Measurements from ENCODE around the gene CCBE1. TPM values are rescaled to one million over a fixed set of nuclear protein-coding genes. Genes with fewer than 3 reads are reported as not detected.

The CCBE1 gene
- polyA plus RNA-seq, 1 donor from 2014 or later = 0.19 TPM

DNA sequence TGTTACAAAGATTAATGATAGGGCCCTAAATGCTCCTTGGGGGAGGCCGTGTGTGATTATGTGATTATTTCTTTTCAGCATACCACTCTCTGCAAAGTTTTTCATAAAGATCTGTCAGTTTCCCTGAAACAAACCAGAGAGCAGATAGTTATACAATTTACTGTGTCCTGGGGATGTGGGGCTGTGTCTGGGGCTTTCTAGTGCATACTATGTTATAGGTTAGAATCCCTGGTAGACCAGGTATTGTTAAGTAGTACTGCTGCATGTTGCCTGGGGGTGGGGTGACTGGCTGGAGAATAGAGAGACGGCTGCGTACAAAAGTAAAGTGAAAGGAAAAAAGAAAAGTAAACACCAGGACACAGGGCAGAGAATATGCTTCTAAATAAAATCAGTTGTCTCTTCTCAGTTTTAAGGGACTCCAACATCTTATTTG is 3.3 kb upstream of the CCBE1 start:
- Histone ChIP-seq H4K20me1 (ENCODE audit: insufficient read depth) (no peaks in the 10 kb centered on the region), H3K27ac (ENCODE audit: low read length) (no peak overlapping the region), H3K4me2 (ENCODE audit: low read length) (no peak overlapping the region), H3K36me3 (ENCODE audit: insufficient read depth, low read length) (no peaks in the 10 kb centered on the region), H3K27me3 (ENCODE audit: insufficient read depth, low read depth, low read length) (peaks cover 46% of the 10 kb centered on the region), H2AFZ (ENCODE audit: low read depth, low read length) (no peak overlapping the region), H3K9ac (ENCODE audit: low read length) (no peak overlapping the region), H3F3A (ENCODE audit: insufficient read depth, low read length, poor library complexity, severe bottlenecking) (no peaks in the 10 kb centered on the region), H3K9me3 (ENCODE audit: low read length) (no peaks in the 10 kb centered on the region), H3K9me2 (ENCODE audit: insufficient read depth, low read length) (no peaks in the 10 kb centered on the region), H3K79me2 (replicated peaks; ENCODE audit: insufficient read depth, low read length) (no peaks in the 10 kb centered on the region), H3K4me3 (ENCODE audit: low read length) (no peak overlapping the region)
- TF ChIP-seq SMC3 (conservative IDR thresholded peaks at IDR 0.05; ENCODE audit: poor library complexity) = no peak
- no peak for TF ChIP-seq POLR2AphosphoS5 (IDR thresholded peaks at IDR 0.05)
- no peak for TF ChIP-seq CTCF (IDR thresholded peaks at IDR 0.05; ENCODE audit: poor library complexity, severe bottlenecking)
- TF ChIP-seq TAF1 (IDR thresholded peaks at IDR 0.05; ENCODE audit: low read depth) = no peak
- no peak for TF ChIP-seq EZH2 (IDR thresholded peaks at IDR 0.05; ENCODE audit: borderline replicate concordance, insufficient read depth, low read length, poor library complexity, severe bottlenecking)
- no peak for TF ChIP-seq RAD21 (conservative IDR thresholded peaks at IDR 0.05)
- TF ChIP-seq EP300 (conservative IDR thresholded peaks at IDR 0.05; ENCODE audit: poor library complexity, severe bottlenecking) = no peak
- TF ChIP-seq REST (IDR thresholded peaks at IDR 0.05; ENCODE audit: borderline replicate concordance) = no peak
- no peak for TF ChIP-seq MXI1 (conservative IDR thresholded peaks at IDR 0.05; ENCODE audit: poor library complexity, severe bottlenecking)

DNA sequence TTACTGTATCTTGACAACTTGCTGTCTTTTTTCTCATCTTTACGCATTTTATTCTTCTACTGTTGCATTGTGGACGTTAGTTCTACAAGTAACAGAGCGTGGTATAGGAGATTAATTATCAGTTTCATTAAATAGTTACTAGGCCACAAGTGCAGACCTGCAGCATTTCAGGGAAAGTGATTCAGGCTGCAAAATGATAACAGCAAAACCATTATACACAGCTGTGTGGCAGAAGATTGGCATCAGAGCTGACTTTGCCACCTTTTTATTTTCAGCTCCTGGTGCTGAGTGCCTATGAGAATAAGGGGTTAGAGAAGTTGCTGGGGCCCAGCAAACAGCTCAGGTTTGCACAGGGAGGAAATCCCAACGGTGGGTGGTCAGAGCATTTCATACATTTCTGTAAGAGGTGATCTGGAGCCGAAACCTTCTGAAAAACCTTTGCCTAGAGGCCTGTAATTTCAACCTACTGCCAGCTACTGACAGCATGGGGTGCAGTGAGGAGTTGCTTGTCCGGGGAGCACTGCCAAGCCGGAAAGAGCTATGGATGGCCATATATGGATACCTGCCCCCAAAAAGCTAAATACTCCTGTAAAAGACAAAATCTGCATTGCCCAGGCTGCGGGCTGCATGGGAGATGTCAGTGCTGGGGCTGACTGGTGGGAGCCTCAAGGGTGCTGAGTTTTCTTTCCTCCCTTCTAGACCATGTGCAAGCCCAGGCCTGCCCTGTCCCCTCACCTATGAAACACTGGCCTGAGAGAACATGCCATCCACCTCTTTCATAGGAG is 2.7 kb upstream of the CCBE1 start:
- H3K27ac ChIP-seq (ENCODE audit: low read length) = no peak overlapping the region
- H3K9ac ChIP-seq (ENCODE audit: low read length) = no peak overlapping the region
- H3K4me3 ChIP-seq (ENCODE audit: low read length) = no peak overlapping the region
- H3K9me3 ChIP-seq (ENCODE audit: low read length) = no peaks in the 10 kb centered on the region
- no peaks in the 10 kb centered on the region for H4K20me1 ChIP-seq (ENCODE audit: insufficient read depth)
- H3K9me2 ChIP-seq (ENCODE audit: insufficient read depth, low read length) = no peaks in the 10 kb centered on the region
- no peaks in the 10 kb centered on the region for H3K79me2 ChIP-seq (replicated peaks; ENCODE audit: insufficient read depth, low read length)
- no peaks in the 10 kb centered on the region for H3K36me3 ChIP-seq (ENCODE audit: insufficient read depth, low read length)
- no peak for TF ChIP-seq TAF1 (IDR thresholded peaks at IDR 0.05; ENCODE audit: low read depth)
- TF ChIP-seq EZH2 (IDR thresholded peaks at IDR 0.05; ENCODE audit: borderline replicate concordance, insufficient read depth, low read length, poor library complexity, severe bottlenecking) = no peak
- TF ChIP-seq SMC3 (conservative IDR thresholded peaks at IDR 0.05; ENCODE audit: poor library complexity) = no peak
- no peak for TF ChIP-seq EP300 (conservative IDR thresholded peaks at IDR 0.05; ENCODE audit: poor library complexity, severe bottlenecking)
- TF ChIP-seq CTCF (IDR thresholded peaks at IDR 0.05; ENCODE audit: poor library complexity, severe bottlenecking) = no peak
- TF ChIP-seq REST (IDR thresholded peaks at IDR 0.05; ENCODE audit: borderline replicate concordance) = no peak
- TF ChIP-seq POLR2AphosphoS5 (IDR thresholded peaks at IDR 0.05) = no peak
- no peak for TF ChIP-seq MXI1 (conservative IDR thresholded peaks at IDR 0.05; ENCODE audit: poor library complexity, severe bottlenecking)
- no peak for TF ChIP-seq RAD21 (conservative IDR thresholded peaks at IDR 0.05)
- H3K4me2 ChIP-seq (ENCODE audit: low read length) = no peak overlapping the region
- H3F3A ChIP-seq (ENCODE audit: insufficient read depth, low read length, poor library complexity, severe bottlenecking) = peaks cover 1% of the 10 kb centered on the region
- H3K27me3 ChIP-seq (ENCODE audit: insufficient read depth, low read depth, low read length) = peaks cover 52% of the 10 kb centered on the region
- no peak overlapping the region for H2AFZ ChIP-seq (ENCODE audit: low read depth, low read length)
